Measurements from ENCODE around the gene MAVS. TPM values are rescaled to one million over a fixed set of nuclear protein-coding genes. Genes with fewer than 3 reads are reported as not detected.
"Not testable (repeated sequence)": the region's sequence is repeated elsewhere in the genome, so short reads cannot be mapped to it uniquely, and the experiment has no call there.

The MAVS gene
- total and polyA plus RNA-seq, 4 donors: 13.2 to 39.6 (median 20.9) TPM

GRCh38 chr20:3828798-3829197, 17.8 kb upstream of the MAVS start:
- no peak for TF ChIP-seq CTCF (IDR thresholded peaks at IDR 0.05; ENCODE audit: control extremely low read depth, extremely low read depth)
- Histone ChIP-seq H3K9me3 (ENCODE audit: control insufficient read depth in 4 of 4, insufficient read depth in 3 of 4, low read length in 3 of 4) (no peaks in the 10 kb centered on the region), H3K9ac (ENCODE audit: insufficient read depth in 1 of 2, low read length in 2 of 2) (no peak overlapping the region), H3K4me3 (no peak overlapping the region), H3K27ac (ENCODE audit: low read depth in 1 of 2, low read length in 1 of 2) (no peak overlapping the region), H3K27me3 (ENCODE audit: control insufficient read depth in 3 of 3, insufficient read depth in 3 of 3, low read length in 2 of 3) (no peaks in the 10 kb centered on the region), H3K4me1 (ENCODE audit: control insufficient read depth in 5 of 5, insufficient read depth in 5 of 5, low read length in 5 of 5) (no peaks in the 10 kb centered on the region), H3K36me3 (ENCODE audit: control insufficient read depth in 4 of 4, insufficient read depth in 4 of 4, low read length in 4 of 4) (peaks cover under 1 to 28% (median 12%) of the 10 kb centered on the region in 4 donors)
- ATAC-seq (ENCODE audit: insufficient read depth, low FRiP score): no peak
- WGBS, 2 donors: 59 to 72% methylated on average over 3 of the region's 3 CpGs
- no peak for DNase-seq

GRCh38 chr20:3829891-3830290, 16.7 kb upstream of the MAVS start:
- peaks cover 0 to 18% (median 8%) of the 10 kb centered on the region in 4 donors for H3K36me3 ChIP-seq (ENCODE audit: control insufficient read depth in 4 of 4, insufficient read depth in 4 of 4, low read length in 4 of 4)

GRCh38 chr20:3836132-3836531, 10.5 kb upstream of the MAVS start:
- Histone ChIP-seq H3K4me3 (no peak overlapping the region), H3K27me3 (ENCODE audit: control insufficient read depth in 3 of 3, insufficient read depth in 3 of 3, low read length in 2 of 3) (no peaks in the 10 kb centered on the region), H3K27ac (ENCODE audit: low read depth in 1 of 2, low read length in 1 of 2) (no peak overlapping the region), H3K9me3 (ENCODE audit: control insufficient read depth in 4 of 4, insufficient read depth in 3 of 4, low read length in 3 of 4) (no peaks in the 10 kb centered on the region), H3K9ac (ENCODE audit: insufficient read depth in 1 of 2, low read length in 2 of 2) (no peak overlapping the region), H3K36me3 (ENCODE audit: control insufficient read depth in 4 of 4, insufficient read depth in 4 of 4, low read length in 4 of 4) (peaks cover 0 to 6% (median 2%) of the 10 kb centered on the region in 4 donors), H3K4me1 (ENCODE audit: control insufficient read depth in 5 of 5, insufficient read depth in 5 of 5, low read length in 5 of 5) (no peaks in the 10 kb centered on the region)
- 97 to 99% methylated on average over 4 of the region's 4 CpGs for WGBS, 2 donors
- TF ChIP-seq CTCF (IDR thresholded peaks at IDR 0.05; ENCODE audit: control extremely low read depth, extremely low read depth): no peak
- ATAC-seq (ENCODE audit: insufficient read depth, low FRiP score) (no peak), DNase-seq (no peak)

More at GRCh38 chr20:3829891-3830290, 16.7 kb upstream of the MAVS start:
- not testable (repeated sequence) for ATAC-seq (ENCODE audit: insufficient read depth, low FRiP score); H3K9ac ChIP-seq (ENCODE audit: insufficient read depth in 1 of 2, low read length in 2 of 2); H3K9me3 ChIP-seq (ENCODE audit: control insufficient read depth in 4 of 4, insufficient read depth in 3 of 4, low read length in 3 of 4); H3K27ac ChIP-seq (ENCODE audit: low read depth in 1 of 2, low read length in 1 of 2); H3K27me3 ChIP-seq (ENCODE audit: control insufficient read depth in 3 of 3, insufficient read depth in 3 of 3, low read length in 2 of 3); H3K4me3 ChIP-seq; H3K4me1 ChIP-seq (ENCODE audit: control insufficient read depth in 5 of 5, insufficient read depth in 5 of 5, low read length in 5 of 5); DNase-seq
- WGBS, 2 donors: 73 to 93% methylated on average over 5 of the region's 5 CpGs

GRCh38 chr20:3839328-3839727, 7.3 kb upstream of the MAVS start:
- 20 to 45% methylated on average over 3 of the region's 3 CpGs for WGBS, 2 donors
- no peak overlapping the region for H3K27ac ChIP-seq (ENCODE audit: low read depth in 1 of 2, low read length in 1 of 2)

GRCh38 chr20:3840201-3840600, 6.4 kb upstream of the MAVS start:
- H3K27ac ChIP-seq (ENCODE audit: low read depth in 1 of 2, low read length in 1 of 2); H3K9me3 ChIP-seq (ENCODE audit: control insufficient read depth in 4 of 4, insufficient read depth in 3 of 4, low read length in 3 of 4); H3K36me3 ChIP-seq (ENCODE audit: control insufficient read depth in 4 of 4, insufficient read depth in 4 of 4, low read length in 4 of 4); H3K4me1 ChIP-seq (ENCODE audit: control insufficient read depth in 5 of 5, insufficient read depth in 5 of 5, low read length in 5 of 5); H3K27me3 ChIP-seq (ENCODE audit: control insufficient read depth in 3 of 3, insufficient read depth in 3 of 3, low read length in 2 of 3); H3K9ac ChIP-seq (ENCODE audit: insufficient read depth in 1 of 2, low read length in 2 of 2); ATAC-seq (ENCODE audit: insufficient read depth, low FRiP score); DNase-seq; H3K4me3 ChIP-seq: not testable (repeated sequence)
- WGBS, 2 donors: 93 to 97% methylated on average over 7 of the region's 7 CpGs

More at GRCh38 chr20:3839328-3839727, 7.3 kb upstream of the MAVS start:
- Histone ChIP-seq H3K4me3 (no peak overlapping the region), H3K4me1 (ENCODE audit: control insufficient read depth in 5 of 5, insufficient read depth in 5 of 5, low read length in 5 of 5) (no peaks in the 10 kb centered on the region), H3K27me3 (ENCODE audit: control insufficient read depth in 3 of 3, insufficient read depth in 3 of 3, low read length in 2 of 3) (no peaks in the 10 kb centered on the region), H3K9ac (ENCODE audit: insufficient read depth in 1 of 2, low read length in 2 of 2) (no peak overlapping the region), H3K36me3 (ENCODE audit: control insufficient read depth in 4 of 4, insufficient read depth in 4 of 4, low read length in 4 of 4) (peaks cover 0 to 6% (median 2%) of the 10 kb centered on the region in 4 donors), H3K9me3 (ENCODE audit: control insufficient read depth in 4 of 4, insufficient read depth in 3 of 4, low read length in 3 of 4) (no peaks in the 10 kb centered on the region)
- no peak for DNase-seq
- ATAC-seq (ENCODE audit: insufficient read depth, low FRiP score): no peak
- TF ChIP-seq CTCF (IDR thresholded peaks at IDR 0.05; ENCODE audit: control extremely low read depth, extremely low read depth): no peak
